Measurements from ENCODE around the gene FOXE1.

FOXE1 gene

DNA sequence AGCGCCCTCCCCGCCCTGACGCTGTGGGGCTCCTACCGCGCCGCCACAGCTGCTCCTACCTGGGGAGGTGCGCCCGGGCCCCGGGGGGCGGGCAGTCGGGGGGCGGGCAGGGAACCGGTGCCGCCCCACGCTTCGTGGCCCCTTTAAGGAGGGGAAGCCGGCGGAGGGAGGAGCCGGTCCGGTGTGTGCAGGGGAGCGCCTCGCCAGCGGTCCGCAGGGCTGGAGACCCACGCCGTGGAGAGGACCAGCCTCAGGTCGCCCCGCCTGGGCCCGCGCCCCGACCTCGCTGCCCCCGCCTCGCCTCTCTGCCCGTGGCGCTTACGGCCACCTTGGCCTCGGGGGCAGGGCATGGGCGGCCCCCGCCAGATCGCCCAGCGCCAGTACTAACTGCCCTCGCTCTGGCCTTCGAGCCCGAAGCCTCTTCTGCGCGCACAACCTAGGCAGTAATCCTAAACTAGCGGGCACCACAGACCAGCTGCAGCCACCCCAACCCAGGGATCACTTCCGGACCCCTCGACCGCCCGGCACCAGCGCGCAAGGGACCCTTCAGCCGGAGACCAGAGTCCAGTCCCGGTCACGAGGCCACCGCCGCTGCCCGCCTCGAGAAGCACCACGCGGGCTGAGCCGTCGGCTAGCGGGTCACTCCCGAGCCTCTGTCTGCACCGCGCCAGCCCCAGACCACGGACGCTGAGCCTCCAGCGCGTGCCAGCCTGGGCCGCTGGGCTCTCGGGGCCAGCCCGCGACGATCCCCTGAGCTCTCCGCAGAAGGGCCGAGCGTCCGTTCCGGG is at the start of gene FOXE1:
FOXE1 (plus strand) TSS at position 171 of the 788 bp plus-strand sequence. CDS start 689 bp downstream, outside the sequence.
- peak; percentile 69 for DNase-seq

DNA sequence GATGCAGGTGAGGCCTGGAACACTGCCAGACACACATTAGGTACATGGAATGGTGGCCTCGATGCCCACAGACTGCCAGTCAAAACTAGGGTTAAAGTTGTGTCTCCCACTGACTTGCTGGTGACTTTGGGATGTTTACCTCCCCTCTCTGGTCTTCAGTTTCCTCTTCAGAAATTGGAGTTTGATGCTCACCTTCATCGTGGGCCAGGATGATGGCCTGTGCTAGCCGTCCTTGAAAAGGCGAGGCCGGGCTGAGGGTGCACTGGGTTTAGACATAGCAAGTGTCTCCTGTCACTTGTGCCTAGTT is 49.0 kb upstream of the FOXE1 start:
- DNase-seq: no peak

DNA sequence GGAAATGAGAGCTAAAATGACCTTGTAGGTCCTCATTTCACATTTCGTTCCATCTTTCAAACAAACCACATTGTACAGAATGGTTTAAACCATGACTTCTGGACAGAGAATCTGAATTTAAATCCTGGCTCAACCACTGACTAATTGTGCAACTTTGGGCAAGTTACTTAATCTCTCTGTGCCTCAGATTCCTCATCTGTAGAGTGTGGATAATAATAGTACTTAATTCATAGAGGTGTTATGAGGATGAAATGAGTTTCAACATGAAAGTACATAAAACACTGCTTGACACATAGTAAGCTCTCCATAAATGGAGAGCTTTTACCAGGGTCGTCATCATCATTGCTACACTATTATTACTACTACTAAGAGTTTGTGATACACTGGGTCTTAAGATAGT is 46.3 kb upstream of the FOXE1 start:
- no peak for DNase-seq

DNA sequence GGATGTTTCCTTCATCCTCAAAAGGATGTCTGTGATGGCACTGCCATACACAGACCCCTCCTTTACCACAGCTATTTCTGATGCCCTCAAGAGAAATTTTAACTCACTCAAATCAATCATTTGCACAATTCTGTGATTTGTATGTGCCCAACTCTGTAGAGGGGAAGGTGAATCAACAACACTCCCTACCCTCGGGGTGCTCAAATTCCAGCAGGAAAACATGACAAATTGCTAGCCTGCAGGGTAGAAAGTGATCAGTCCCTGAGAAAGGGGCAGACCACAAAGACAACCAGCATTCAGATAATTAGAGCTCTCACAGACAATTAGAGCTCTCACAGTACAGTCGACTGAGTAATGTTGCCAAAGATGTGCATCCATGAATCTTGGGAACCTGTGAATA is 45.3 kb upstream of the FOXE1 start:
- no peak for DNase-seq

DNA sequence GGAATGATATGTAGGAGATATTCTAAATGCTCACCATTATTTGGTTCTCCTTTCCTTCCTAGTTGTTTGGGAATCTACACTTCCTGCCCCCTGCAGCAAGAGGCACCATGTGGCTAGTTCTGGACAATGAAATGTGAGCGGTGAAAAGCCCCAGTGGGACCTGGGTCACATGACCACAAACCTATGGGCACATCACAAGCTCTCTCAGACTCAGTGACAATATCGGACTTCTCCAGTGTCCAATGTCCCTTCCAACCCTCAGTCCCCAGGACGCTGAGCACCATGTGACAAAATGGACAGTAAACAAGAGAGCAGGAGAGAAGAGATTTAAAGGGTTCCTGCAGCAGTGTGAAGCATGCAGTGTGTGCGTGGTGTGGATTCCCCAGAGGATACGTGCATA is 44.6 kb upstream of the FOXE1 start:
- no peak for DNase-seq

DNA sequence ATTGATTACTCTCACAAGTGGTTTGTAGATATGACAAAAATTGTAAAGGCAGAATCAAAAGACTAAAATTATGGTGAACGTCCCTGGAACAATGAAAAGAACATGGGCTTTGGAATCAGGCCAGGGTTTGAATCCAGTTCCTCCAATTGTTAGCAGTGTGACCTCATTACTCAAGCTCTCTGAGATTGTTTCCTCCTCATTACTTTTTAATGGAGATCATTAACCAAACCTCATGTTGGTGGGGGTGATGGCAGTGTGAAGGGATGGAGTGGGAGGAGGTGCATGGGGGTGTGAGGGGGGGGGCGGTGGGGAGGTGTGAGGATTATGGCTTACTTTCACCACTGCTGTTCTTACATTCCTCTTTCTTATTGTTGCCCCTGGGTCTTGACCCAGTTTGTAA is 44.1 kb upstream of the FOXE1 start:
- DNase-seq: no peak

DNA sequence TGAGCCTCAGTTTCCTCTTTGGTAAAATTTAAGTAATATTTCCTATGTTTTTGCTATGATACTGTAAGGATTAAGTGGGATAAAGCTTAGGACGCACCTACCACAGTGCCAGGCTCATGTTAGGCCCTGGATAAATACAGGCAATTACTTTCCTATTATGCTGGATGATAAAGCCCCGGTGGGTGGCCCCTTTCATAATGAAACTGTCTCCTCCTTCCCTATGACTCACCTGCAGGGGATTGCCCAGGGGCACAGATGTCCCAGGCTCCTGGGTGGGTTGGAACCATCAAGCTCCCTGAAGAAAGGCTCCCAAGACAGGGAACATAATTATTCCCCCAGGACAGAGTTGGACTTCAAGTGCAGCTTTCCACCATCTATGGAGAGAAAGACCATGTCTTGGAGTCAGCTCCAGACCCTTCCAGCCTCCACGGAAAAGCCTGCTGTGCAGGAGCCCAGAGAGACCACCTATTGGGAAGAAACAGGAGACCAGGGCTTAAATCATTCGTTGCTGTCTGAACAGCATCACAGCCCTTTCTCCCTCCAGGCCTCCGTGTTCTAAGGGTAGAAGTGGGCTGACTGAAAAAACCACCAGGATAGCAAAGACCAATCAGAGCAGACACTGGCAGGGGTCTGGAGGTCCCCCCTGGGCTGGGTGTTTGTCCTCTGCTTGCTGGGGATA is 43.2 kb upstream of the FOXE1 start:
- no peak for DNase-seq

DNA sequence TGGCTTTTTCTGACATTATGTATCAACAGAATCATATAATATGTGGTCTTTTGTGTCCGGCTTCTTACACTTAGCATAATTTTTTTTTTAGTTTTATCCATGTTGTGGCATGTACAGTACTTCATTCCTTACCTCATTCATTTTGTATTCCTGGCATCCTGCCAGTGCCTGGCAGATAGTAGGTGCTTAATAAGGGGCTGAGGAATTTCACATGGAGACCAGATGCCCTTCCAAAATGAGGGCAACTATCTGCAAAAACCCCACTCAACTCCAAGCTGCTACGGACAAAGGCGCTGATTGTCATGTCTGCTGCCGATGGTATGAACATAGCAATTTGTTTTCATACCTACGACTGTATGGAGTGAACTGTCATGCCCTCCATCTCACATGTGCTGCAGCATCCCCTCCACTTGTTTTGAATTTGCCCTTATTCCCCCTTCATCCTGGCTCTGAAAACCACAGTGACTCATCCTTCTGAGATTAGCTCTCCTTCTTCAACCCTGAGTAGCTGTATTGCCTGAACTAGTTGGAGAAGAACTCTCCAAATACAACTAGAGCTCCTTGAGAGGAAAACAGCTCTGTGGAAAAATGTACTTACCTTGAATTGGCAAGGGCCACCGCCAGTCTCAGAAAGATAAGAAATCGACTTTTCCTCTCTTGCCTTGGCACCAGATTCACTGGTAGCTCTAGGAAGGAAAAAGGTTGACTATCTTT is 41.3 kb upstream of the FOXE1 start:
- DNase-seq: no peak

DNA sequence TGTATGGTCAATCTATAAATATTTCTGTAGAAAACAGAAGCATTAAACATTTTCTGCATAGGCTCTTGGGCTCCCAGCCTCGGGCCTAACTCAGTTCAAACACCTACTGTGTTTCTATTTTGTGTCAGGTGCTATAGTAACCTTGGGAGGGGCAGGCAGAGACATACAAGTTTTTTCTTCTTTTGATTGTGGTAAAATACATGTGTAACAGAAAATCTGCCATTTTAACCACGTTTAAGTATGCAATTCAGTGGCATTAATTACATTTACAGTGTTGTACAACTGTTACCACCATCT is 40.8 kb upstream of the FOXE1 start:
- no peak for DNase-seq

DNA sequence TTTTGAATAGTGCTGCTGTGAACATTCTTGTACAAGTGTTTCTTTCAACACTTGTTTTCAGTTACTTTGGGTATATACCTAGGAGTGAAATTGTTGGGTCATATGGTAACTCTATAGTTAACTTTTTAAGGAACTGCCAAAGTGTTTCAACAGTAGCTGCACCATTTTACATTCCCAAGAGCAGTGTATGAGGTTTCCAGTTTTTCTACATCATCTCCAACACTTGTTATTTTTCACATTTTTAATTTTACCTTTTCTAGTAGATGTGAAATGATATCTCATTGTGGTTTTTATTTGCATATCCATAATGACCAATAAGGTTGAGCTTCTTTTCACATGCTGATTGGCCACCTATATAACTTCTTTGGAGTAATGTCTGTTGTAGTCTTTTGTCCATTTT is 40.0 kb upstream of the FOXE1 start:
- DNase-seq: no peak

DNA sequence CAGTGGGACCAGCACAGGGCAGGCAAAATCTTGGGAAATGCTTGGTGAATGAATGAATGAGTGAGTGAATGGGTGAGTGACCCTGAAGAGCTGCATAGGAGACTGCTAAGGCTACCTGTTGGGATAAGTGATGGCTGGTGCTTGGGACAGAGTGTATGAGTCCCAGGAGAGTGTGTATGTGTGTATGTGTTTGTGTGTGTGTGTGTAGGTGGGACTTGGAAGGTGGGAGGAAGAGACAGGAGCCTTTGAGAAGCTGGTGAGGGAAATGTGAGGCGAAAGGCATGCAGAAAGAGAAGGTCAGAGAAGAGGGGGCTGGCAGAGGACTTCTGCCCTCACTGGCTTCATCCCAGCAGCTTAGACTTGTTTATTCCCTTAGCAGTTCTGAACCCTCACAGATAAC is 33.3 kb upstream of the FOXE1 start:
- no peak for DNase-seq

DNA sequence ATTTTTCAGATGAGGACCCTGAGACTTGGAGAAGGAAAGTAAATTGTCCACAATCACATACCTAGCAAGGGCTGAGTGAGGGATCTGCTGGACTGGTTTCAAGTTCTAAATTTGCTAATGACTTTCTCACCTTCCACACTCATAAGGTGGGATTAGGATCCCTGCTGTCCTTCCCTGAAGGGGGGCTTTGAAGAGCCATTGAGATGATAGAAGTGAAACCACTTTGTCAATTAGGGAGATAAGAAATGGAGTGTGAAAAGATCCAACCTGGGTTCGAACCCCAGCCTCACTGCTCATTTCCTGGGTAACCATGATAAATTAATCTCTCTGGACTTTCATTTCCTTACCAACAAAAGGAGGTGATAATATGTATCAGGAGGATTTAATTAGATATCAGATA is 32.7 kb upstream of the FOXE1 start:
- DNase-seq: no peak

DNA sequence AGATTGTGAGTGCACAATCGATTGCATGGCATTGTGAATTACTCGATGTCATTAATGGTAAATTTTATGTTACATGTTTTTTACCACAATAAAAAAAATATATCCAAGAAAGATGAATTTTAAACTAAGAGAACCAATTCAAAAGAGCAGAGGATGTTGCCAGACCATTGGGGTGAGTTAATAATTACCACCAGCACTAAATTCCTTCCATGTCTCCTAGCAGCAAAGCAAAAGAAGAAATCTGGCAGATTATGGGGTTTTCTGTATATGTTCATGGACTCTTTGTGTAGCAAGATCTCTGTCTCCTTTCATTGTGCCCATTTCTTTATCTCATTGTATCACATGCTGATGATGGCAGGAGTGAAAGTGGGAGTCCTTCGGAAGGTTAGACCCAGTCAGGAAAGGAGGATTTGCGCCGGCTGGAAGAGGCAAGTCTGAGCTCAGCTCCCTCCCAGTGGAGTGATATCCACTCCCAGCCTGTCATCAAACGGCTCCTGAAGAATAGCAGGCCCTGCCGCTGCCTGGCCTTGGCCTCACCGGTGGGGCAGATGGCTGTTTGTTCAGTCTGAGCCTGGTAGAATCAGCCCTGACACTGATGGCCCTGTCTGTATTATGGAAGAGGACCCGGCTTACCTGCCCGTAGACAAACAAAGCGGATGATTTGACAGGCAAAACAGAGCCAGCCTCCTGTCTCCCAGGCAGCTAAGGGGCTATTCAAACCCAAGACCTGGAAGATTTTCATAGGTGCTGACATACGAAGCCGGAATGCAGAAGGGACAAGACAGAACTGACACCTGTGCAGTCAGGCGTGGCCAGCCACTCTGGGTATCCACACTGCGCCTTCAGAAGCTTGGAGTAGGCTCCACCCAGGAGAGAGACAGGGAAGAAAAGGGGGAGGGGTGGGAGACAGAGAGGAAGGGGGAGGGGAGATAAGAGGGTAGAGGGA is 21.9 kb upstream of the FOXE1 start:
- peak; percentile 72 for DNase-seq

DNA sequence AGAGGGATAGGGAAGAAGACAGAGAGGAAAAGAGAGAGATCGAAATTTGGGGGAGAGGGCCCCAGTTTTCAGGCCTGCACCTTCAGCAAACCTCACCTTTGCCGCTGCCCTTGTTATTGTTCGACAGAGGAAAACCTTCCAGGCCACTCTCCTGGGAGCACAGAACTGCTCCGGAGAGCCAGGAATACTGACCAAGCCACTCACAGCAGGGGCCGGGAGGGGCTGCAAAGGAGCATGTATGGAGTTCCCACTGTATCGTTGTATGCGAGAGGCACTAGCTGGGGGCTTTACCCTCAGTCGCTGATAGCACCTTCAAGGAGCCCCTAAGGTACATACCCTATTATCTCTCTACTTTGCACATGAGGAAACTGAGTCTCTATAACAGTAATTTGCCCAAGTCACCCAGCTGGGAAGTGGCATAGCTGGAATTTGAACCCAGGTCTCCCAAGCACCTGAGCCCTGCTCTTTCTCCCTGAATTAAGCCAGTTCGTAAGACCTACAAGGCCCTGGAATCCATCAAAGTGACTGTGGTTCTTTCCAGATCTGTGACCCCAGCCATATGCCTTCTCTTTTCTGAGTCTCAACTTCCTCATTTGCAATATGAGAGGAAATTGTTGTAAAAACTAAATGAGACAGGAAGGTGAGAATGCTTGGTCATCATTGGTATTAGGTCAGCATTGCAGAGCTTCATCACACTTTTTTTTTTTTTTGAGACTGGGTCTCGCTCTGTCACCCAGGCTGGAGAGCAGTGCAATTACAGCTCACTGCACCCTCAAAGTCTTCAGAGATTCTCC is 21.0 kb upstream of the FOXE1 start:
- peak; percentile 34 for DNase-seq

DNA sequence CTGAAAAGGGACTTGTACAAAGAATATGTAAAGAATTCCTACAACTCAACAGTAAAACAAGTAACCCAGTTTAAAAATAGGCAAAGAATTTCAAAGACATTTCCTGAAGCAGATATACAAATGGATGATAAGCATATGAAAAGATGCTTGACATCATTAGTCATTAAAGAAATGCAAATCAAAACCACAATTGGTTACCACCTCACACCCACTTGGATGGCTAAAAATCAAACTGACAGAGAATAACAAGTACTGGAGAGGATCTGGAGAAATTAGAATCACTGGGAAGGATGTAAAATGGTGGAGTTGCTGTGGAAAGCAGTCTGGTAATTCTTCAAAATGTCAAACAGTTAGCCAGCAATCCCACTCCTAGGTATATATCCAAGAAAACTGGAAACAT is 12.5 kb upstream of the FOXE1 start:
- no peak for DNase-seq

DNA sequence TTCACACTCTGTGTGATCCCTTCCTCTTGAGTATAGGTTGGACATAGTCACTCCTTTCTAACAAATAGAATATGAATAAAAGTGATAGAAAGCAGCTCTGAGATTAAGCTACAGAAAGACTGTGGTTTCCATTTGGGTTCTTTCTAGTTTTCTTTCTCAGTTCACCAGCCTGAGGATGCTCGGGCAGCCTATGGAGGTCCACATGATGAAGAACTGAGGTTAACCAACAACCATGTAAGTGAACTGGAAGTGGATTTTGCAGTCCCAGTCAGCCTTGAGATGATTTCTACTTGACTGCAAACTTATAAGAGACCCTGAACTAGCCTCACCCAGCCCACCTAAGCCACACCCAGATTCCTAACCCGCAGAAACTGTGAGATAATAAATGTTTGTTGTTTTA is 10.1 kb upstream of the FOXE1 start:
- no peak for DNase-seq

DNA sequence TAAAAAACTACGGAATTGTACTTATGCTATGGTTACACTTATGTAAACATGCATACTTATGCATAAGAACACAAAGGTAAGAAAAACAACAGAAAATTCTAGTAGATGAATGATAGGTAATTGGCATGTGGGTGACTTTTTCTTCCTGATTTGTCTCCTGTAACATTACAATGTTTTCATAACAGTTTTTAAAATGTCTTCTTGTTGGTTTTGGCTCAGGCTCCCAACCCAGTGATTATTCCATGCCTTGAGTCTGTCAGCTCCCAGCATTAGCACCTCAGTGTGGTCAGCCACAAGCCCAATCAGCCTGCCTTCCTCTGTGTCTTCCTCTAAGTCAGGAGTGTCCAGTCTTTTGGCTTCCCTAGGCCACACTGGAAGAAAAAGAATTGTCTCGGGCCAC is 7.9 kb upstream of the FOXE1 start:
- no peak for DNase-seq

DNA sequence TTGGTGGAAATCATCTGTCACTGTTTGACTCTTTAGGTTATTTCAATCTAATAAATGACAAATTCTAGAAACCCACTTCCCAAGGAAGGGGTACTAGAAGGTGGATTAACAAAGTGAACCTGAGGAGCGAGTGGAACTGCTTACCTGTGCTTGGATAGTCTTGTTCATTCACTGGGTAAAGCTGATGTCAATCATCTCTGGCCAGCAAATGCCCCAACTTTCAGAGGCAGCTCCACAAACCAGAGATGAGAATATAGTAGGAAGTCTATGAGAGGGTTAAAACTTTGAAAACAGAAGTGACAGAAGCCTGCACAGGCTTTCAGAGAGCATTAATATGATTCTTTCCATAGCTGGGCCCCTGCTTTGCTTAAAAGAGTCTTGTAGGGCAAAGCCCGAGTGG is 7.3 kb upstream of the FOXE1 start:
- DNase-seq: no peak

DNA sequence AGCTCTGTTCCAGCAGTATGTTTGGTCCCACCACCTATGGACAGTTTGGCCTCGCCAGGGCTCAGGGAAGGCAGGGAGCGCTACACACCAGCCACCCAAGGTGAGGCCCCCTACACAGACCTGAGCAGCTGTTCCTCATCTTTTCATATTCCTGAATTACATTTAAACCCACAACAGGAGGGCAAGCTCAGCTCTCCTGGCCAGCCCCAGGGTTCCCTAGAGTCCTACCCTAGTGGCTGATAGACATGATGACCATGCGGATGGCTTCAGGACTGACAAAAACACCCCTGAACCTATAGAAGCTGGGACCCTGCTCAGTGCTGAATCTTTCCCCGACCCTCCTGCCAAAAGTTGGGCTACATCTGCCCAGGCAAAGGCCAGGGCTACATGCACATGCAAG is 6.7 kb upstream of the FOXE1 start:
- no peak for DNase-seq

DNA sequence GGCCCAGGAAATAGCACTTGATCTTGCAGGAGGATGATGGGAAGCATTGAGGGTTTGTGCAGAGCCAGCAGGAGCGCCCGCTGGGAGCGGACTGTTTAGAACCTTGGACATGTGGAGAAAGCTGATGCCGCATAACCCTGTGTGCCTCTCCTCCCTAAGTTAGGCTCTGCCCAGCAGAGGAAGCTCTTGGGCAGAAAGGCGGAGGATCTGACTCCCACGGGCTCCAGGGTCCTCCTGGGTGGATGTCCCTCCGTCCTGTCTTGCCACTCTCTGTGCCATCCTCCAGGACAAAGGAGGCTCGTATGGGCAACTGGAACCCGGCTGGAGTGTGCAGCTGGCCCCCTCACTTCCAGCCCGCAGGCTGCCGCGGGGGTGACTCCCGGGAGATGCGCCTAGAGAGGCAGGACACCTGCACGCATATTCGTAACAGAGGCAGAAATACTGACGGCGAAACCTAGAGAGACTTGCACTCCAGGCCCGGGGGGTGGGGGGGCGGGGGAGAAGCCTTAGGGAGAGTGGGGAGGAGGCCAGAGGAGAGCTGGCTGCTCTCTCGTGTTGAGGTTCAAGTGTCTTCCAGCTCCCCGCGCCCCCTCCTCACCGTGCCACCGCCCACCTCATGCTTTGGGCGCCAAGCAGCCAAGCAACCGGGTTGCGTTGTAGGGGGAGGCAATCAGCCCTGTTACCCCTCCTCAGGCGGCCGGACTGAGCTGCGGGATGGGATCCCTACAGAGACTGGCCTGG is 5.4 kb upstream of the FOXE1 start:
- no peak for DNase-seq

DNA sequence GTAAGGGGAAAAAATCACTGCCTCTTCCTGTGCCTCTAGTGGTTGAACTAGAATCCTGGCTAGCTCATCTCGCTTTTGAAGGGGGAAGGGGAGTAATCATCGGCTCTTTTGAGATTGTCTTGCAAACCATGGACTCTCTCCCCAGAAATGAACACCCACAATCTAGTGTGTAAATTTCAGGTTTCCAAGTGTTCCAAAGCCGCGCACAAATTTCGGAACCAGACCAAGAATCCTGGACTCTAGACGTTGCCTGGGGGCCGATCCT is 4.9 kb upstream of the FOXE1 start:
- no peak for DNase-seq

Data from DMS53 (cell line).